ENCODE data around the gene FAM222B. TPM values are rescaled to one million over a fixed set of nuclear protein-coding genes. Genes with fewer than 3 reads are reported as not detected.

The FAM222B gene
- total RNA-seq, 5 donors from 2014 or later (not counting 1 experiment from before 2014, with no cell fraction given): 17.6 to 23.4 (median 23.3) TPM

- H3K4me3 Mint-ChIP-seq: peak overlapping the region; percentile 82 to 92 (median 84)
- no peaks in the 10 kb centered on the region for H3K36me3 Mint-ChIP-seq
- H3K27me3 Mint-ChIP-seq: peaks cover 6 to 18% of the 10 kb centered on the region in 2 donors
- ChIA-PET POLR2A (interaction anchor here in 1 of 2 donors (0.6 kb wide), 1 partner anchor 304 kb away, joined by 4 read pairs; no protein-coding TSS in a partner anchor), CTCF (interaction anchor here in 1 of 2 donors (0.6 kb wide), 1 partner anchor 56 kb away, joined by 5 read pairs; no protein-coding TSS in a partner anchor)
- peaks cover 10 to 20% (median 15%) of the 10 kb centered on the region in 3 donors for H3K4me1 Mint-ChIP-seq
- H3K27ac ChIP-seq (ENCODE audit: low read length): no peak overlapping the region
- peak overlapping the region; percentile 70 to 90 for H3K27ac Mint-ChIP-seq
- ATAC-seq (replicated peaks in 1 of 4): no peak
- no peaks in the 10 kb centered on the region for H3K36me3 ChIP-seq (ENCODE audit: control insufficient read depth in 2 of 2, extremely low read depth in 1 of 2, insufficient read depth in 1 of 2, low read length in 1 of 2)
- 94% methylated on average over 3 of the region's 7 CpGs for WGBS (ENCODE audit: insufficient coverage)
- H3K27me3 ChIP-seq (replicated peaks in 1 of 2; ENCODE audit: control insufficient read depth in 2 of 2, extremely low read depth in 1 of 2, insufficient read depth in 2 of 2, low read length in 1 of 2): peaks cover 0 to 36% of the 10 kb centered on the region in 2 experiments
- DNase-seq: no peak
- no peaks in the 10 kb centered on the region for H3K9me3 ChIP-seq
- no peak overlapping the region for H3K4me3 ChIP-seq (ENCODE audit: control insufficient read depth in 1 of 2, extremely low read depth in 1 of 2, low read length in 1 of 2)
- H3K4me1 ChIP-seq (ENCODE audit: control insufficient read depth in 1 of 2, extremely low read depth in 1 of 2, insufficient read depth in 2 of 2, low read length in 2 of 2): peaks cover 0 to 36% of the 10 kb centered on the region in 2 experiments
- no peaks in the 10 kb centered on the region for H3K9me3 Mint-ChIP-seq
These were observed 129.7 kb downstream of the FAM222B start for GRCh38 chr17:28712705-28713415.

GRCh38 chr17:28712032-28712704 lies 130.4 kb downstream of the FAM222B start:
- Histone ChIP-seq H3K36me3 (ENCODE audit: control insufficient read depth in 2 of 2, extremely low read depth in 1 of 2, insufficient read depth in 1 of 2, low read length in 1 of 2) (no peaks in the 10 kb centered on the region), H3K4me1 (ENCODE audit: control insufficient read depth in 1 of 2, extremely low read depth in 1 of 2, insufficient read depth in 2 of 2, low read length in 2 of 2) (peaks cover 0 to 32% of the 10 kb centered on the region in 2 experiments), H3K4me3 (ENCODE audit: control insufficient read depth in 1 of 2, extremely low read depth in 1 of 2, low read length in 1 of 2) (peak overlapping the region; percentile 64 to 69), H3K27me3 (replicated peaks in 1 of 2; ENCODE audit: control insufficient read depth in 2 of 2, extremely low read depth in 1 of 2, insufficient read depth in 2 of 2, low read length in 1 of 2) (peaks cover 0 to 29% of the 10 kb centered on the region in 2 experiments), H3K27ac (ENCODE audit: low read length) (peak overlapping the region; percentile 76), H3K9me3 (no peaks in the 10 kb centered on the region)
- CTCF ChIA-PET: interaction anchor here (0.6 to 1.8 kb wide), 2 partner anchors 57 to 66 kb away, joined by 5 read pairs; no protein-coding TSS in a partner anchor
- Mint-ChIP-seq H3K27ac (peak overlapping the region; percentile 83 to 90), H3K27me3 (peaks cover 6 to 17% of the 10 kb centered on the region in 2 donors), H3K36me3 (no peaks in the 10 kb centered on the region), H3K4me3 (peak overlapping the region; percentile 82 to 92 (median 84)), H3K4me1 (peaks cover 9 to 19% (median 15%) of the 10 kb centered on the region in 3 donors), H3K9me3 (no peaks in the 10 kb centered on the region)
- WGBS (ENCODE audit: insufficient coverage): 15% methylated on average over 18 of the region's 34 CpGs
- ATAC-seq (replicated peaks in 1 of 4) (peak; percentile 17 to 38 (median 30)), DNase-seq (peak; percentile 29 to 77 (median 49))
- POLR2A ChIA-PET: interaction anchor here (0.6 to 2.5 kb wide), 6 partner anchors 7 to 304 kb away, joined by 3 to 26 read pairs (median 4); partner anchors contain the start of gene RPL23A (in 1 of the 2)

GRCh38 chr17:28711723-28712031 lies 130.9 kb downstream of the FAM222B start, which contains the start of gene PROCA1:
Gene PROCA1 (minus strand): TSS chr17:28711888. CDS start chr17:28711660, 228 bp downstream.
- whole genome bisulfite sequencing (ENCODE audit: insufficient coverage): 0% methylated on average over 20 of the region's 20 CpGs
- H3K27ac ChIP-seq (ENCODE audit: low read length): peak within 1 kb of the TSS; percentile 76
- no peaks in the 10 kb centered on the region for H3K36me3 Mint-ChIP-seq
- H3K36me3 ChIP-seq (ENCODE audit: control insufficient read depth in 2 of 2, extremely low read depth in 1 of 2, insufficient read depth in 1 of 2, low read length in 1 of 2): no peaks in the 10 kb centered on the region
- ChIA-PET POLR2A (interaction anchor here (0.6 to 2.5 kb wide), 10 partner anchors 8 to 122 kb away, joined by 3 to 26 read pairs (median 4); partner anchors contain the start of genes BLTP2 (in 1 of the 2) and RPL23A (in 1 of the 2)), CTCF (interaction anchor here in 1 of 2 donors (0.5 to 1.8 kb wide), 8 partner anchors 8 to 907 kb away, joined by 3 to 13 read pairs (median 4); partner anchors contain the start of genes PIGS and RPL23A)
- no peaks in the 10 kb centered on the region for H3K9me3 Mint-ChIP-seq
- H3K27ac Mint-ChIP-seq: peak within 1 kb of the TSS; percentile 91
- DNase-seq (peak in 22 of 35 experiments; percentile 22 to 61 (median 34)), ATAC-seq (replicated peaks in 1 of 4) (peak; percentile 48 to 55 (median 52))
- H3K4me1 ChIP-seq (ENCODE audit: control insufficient read depth in 1 of 2, extremely low read depth in 1 of 2, insufficient read depth in 2 of 2, low read length in 2 of 2): peaks cover 0 to 27% of the 10 kb centered on the region in 2 experiments
- H3K27me3 Mint-ChIP-seq: peaks cover 6 to 17% of the 10 kb centered on the region in 2 donors
- peaks cover 9 to 19% (median 15%) of the 10 kb centered on the region in 3 donors for H3K4me1 Mint-ChIP-seq
- H3K4me3 ChIP-seq (ENCODE audit: control insufficient read depth in 1 of 2, extremely low read depth in 1 of 2, low read length in 1 of 2): peak within 1 kb of the TSS; percentile 64 to 69
- no peaks in the 10 kb centered on the region for H3K9me3 ChIP-seq
- peaks cover 0 to 24% of the 10 kb centered on the region in 2 experiments for H3K27me3 ChIP-seq (replicated peaks in 1 of 2; ENCODE audit: control insufficient read depth in 2 of 2, extremely low read depth in 1 of 2, insufficient read depth in 2 of 2, low read length in 1 of 2)
- peak within 1 kb of the TSS; percentile 82 to 92 (median 84) for H3K4me3 Mint-ChIP-seq

- peaks cover 0 to 3% of the 10 kb centered on the region in 2 donors for H3K36me3 ChIP-seq (ENCODE audit: control insufficient read depth in 2 of 2, extremely low read depth in 1 of 2, insufficient read depth in 1 of 2, low read length in 1 of 2)
- H3K9me3 ChIP-seq: no peaks in the 10 kb centered on the region
- H3K27me3 ChIP-seq (replicated peaks in 1 of 2; ENCODE audit: control insufficient read depth in 2 of 2, extremely low read depth in 1 of 2, insufficient read depth in 2 of 2, low read length in 1 of 2): peaks cover 0 to 19% of the 10 kb centered on the region in 2 experiments
- no peaks in the 10 kb centered on the region for H3K36me3 Mint-ChIP-seq
- H3K4me3 ChIP-seq (ENCODE audit: control insufficient read depth in 1 of 2, extremely low read depth in 1 of 2, low read length in 1 of 2): peak overlapping the region; percentile 64 to 69
- POLR2A ChIA-PET: interaction anchor here (0.6 to 2.5 kb wide), 15 partner anchors 9 to 176 kb away, joined by 3 to 26 read pairs (median 5); partner anchors contain the start of genes RPL23A (in 2 of the 2), BLTP2 (in 1 of the 2) and NEK8 (in 1 of the 2)
- no peaks in the 10 kb centered on the region for H3K9me3 Mint-ChIP-seq
- peak overlapping the region; percentile 91 for H3K27ac Mint-ChIP-seq
- DNase-seq (peak; percentile 68 to 89 (median 82)), ATAC-seq (replicated peaks in 1 of 4) (peak; percentile 91 to 93 (median 92))
- H3K4me1 ChIP-seq (ENCODE audit: control insufficient read depth in 1 of 2, extremely low read depth in 1 of 2, insufficient read depth in 2 of 2, low read length in 2 of 2): peaks cover 0 to 26% of the 10 kb centered on the region in 2 experiments
- H3K4me1 Mint-ChIP-seq: peaks cover 9 to 19% (median 15%) of the 10 kb centered on the region in 3 donors
- H3K4me3 Mint-ChIP-seq: peak overlapping the region; percentile 82 to 92 (median 84)
- CTCF ChIA-PET: interaction anchor here (0.5 to 1.8 kb wide), 13 partner anchors 9 to 906 kb away, joined by 3 to 13 read pairs (median 5); partner anchors contain the start of genes PIGS (in 1 of the 2), RPL23A (in 1 of the 2), SDF2 (in 1 of the 2) and SUPT6H (in 1 of the 2)
- H3K27me3 Mint-ChIP-seq: peaks cover 6 to 13% of the 10 kb centered on the region in 2 donors
- H3K27ac ChIP-seq (ENCODE audit: low read length): peak overlapping the region; percentile 76
- WGBS (ENCODE audit: insufficient coverage): 1% methylated on average over 64 of the region's 74 CpGs
These were observed 131.5 kb downstream of the FAM222B start for GRCh38 chr17:28710861-28711722.

GRCh38 chr17:28707339-28707720 lies 135.3 kb downstream of the FAM222B start:
- H3K4me3 Mint-ChIP-seq: no peak overlapping the region
- H3K27me3 Mint-ChIP-seq: no peaks in the 10 kb centered on the region

More at GRCh38 chr17:28707339-28707720, 135.3 kb downstream of the FAM222B start:
- CTCF ChIA-PET: no interaction called here
- Histone ChIP-seq H3K27ac (ENCODE audit: low read length) (no peak overlapping the region), H3K27me3 (replicated peaks in 1 of 2; ENCODE audit: control insufficient read depth in 2 of 2, extremely low read depth in 1 of 2, insufficient read depth in 2 of 2, low read length in 1 of 2) (no peaks in the 10 kb centered on the region), H3K4me1 (ENCODE audit: control insufficient read depth in 1 of 2, extremely low read depth in 1 of 2, insufficient read depth in 2 of 2, low read length in 2 of 2) (peaks cover 0 to 19% of the 10 kb centered on the region in 2 experiments), H3K36me3 (ENCODE audit: control insufficient read depth in 2 of 2, extremely low read depth in 1 of 2, insufficient read depth in 1 of 2, low read length in 1 of 2) (peaks cover 20 to 21% of the 10 kb centered on the region in 2 donors), H3K9me3 (no peaks in the 10 kb centered on the region), H3K4me3 (ENCODE audit: control insufficient read depth in 1 of 2, extremely low read depth in 1 of 2, low read length in 1 of 2) (no peak overlapping the region)
- POLR2A ChIA-PET: no interaction called here
- 88% methylated on average over 1 of the region's 2 CpGs for WGBS (ENCODE audit: insufficient coverage)
- H3K4me1 Mint-ChIP-seq: peaks cover 6 to 19% (median 7%) of the 10 kb centered on the region in 3 donors
- ATAC-seq (replicated peaks in 1 of 4) (no peak), DNase-seq (no peak)
- peaks cover 10% of the 10 kb centered on the region for H3K36me3 Mint-ChIP-seq
- H3K9me3 Mint-ChIP-seq: no peaks in the 10 kb centered on the region
- H3K27ac Mint-ChIP-seq: peak overlapping the region in 1 of 2 donors; percentile 18

Measured in T-cell (primary cell).